HG03103 (cell line): ENCODE data around the gene CAPN15.
"Not testable (repeated sequence)": the region's sequence is repeated elsewhere in the genome, so short reads cannot be mapped to it uniquely, and the experiment has no call there.

ENCODE experiments used
- ATAC-seq: cut with Tn5 transposase; IDR thresholded peaks from one replicate; pipeline ENCODE4 v1.9.1; 2021; ENCODE audit warnings: low read depth; ENCODE audit not compliant: unreplicated experiment

CAPN15 gene

GRCh38 chr16:505479-506245 is 21.9 kb upstream of the CAPN15 start:
- ATAC-seq = no peak

DNA sequence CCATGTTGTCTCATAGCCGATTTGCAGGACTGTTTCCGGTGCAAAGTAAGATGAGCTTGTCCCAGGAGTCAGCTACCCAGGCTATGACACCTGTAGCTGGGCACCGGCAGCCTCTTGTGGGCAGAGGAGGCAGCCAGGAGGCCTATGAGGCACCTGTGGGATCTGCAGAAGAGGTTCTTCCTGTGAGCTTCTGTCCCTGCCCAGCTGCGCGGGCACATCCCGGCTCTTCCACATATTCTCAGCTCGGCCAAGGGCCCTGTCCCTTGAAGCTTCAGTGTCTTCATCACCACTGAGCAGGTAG is 21.3 kb upstream of the CAPN15 start:
- no peak for ATAC-seq

- ATAC-seq = not testable (repeated sequence)
Observed at GRCh38 chr16:507527-507926, 20.0 kb upstream of the CAPN15 start.

DNA sequence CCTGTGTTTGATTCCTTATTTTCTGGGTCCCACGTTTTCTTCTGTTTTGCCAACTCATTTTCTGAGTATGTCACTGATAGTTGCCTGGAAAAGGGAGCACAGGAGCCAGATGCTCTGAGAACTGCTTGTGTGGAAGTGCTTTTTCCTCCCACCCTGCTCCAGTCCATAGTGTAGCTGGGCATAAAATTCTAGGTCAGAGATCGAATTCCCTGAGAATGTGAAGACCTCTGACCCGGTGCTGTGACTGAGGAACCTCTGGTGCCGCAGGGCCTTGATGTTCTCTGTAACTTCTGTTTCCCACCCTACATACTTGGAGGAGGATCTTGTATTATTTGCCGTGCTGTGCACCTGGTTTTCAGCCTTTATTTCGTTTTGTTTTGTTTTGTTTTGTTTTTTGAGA is 19.5 kb upstream of the CAPN15 start:
- no peak for ATAC-seq

- ATAC-seq = no peak
Observed at GRCh38 chr16:508884-509736, 18.4 kb upstream of the CAPN15 start.

DNA sequence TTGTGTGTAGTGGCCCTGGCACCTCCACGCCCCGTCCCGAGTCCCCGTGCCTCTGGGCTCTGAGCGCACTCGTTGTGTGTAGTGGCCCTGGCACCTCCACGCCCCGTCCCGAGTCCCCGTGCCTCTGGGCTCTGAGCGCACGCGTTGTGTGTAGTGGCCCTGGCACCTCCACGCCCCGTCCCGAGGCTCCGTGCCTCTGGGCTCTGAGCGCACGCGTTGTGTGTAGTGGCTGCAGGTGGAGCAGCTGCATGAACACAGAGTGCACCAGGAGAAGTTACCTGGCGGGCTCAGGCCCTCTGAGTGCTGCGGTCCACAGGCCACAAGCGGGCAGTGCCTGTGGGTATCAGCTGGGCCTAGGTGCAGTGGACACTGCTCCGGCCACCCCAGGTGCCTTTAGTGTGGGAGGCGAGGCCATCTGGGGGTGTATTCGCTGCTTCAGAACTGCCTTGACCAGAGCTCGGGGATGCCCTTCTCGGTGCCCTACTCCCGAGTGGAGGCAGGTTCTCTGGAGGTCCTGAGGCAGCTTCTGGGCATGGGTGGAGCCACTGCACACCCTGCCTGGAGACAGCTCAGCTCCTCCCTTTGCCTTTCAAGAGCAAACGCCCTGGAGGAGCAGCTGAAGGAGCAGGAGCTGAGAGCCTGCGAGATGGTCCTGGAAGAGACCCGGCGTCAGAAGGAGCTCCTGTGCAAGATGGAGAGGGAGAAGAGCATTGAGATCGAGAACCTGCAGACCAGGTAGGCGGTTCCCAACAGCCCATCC is 17.3 kb upstream of the CAPN15 start:
- ATAC-seq = no peak

DNA sequence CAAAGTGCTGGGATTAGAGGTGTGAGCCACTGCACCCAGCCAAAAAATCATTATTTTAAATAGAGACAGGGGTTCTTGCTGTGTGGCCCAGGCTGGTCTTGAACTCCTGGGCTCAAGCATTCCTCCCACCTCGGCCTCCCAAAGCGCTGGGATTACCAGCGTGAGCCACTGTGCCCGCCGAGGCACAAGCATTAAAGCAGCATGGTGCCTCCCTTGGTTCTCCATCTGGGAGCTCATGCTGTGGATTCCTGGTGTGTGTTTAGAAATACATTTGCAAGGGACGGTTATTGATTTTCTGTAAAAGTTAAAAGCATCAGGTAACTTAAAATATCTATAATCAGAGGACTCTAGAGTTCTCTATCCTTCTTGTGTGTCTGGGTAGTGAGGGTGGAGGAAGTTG is 14.7 kb upstream of the CAPN15 start:
- no peak for ATAC-seq

- ATAC-seq = no peak
Observed at GRCh38 chr16:513950-514349, 13.6 kb upstream of the CAPN15 start.

DNA sequence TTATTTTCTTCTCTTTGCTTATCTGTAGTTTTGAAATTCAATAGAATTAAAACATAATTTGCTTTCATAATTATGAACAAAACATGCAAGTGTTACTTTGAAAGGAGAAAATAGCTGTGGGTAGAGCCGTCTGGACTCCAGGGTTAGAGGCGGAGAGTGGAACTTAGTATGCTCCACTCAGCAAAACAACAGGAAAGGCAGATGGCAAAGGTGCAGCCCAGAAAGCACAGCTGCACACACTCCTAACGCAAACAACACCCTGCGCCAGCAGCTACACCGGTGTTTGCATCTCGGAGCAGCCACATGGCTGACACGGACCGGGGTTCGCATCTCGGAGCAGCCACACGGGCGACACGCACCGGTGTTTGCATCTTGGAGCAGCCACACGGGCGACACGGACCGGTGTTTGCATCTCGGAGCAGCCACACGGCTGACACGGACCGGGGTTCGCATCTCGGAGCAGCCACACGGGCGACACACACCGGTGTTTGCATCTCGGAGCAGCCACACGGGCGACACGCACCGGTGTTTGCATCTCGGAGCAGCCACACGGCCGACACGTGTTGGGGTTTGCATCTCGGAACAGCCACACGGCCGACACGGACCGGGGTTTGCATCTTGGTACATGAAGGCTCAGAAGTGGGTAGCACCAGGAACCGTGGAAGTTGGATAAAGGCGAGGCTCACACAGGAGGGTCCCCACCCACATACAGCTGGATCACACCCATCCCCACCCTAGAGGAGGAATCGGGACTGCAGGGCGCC is 12.2 kb upstream of the CAPN15 start:
- ATAC-seq = no peak

GRCh38 chr16:515939-516226 is 11.6 kb upstream of the CAPN15 start:
- no peak for ATAC-seq

- no peak for ATAC-seq
Observed at GRCh38 chr16:516301-516700, 11.2 kb upstream of the CAPN15 start.

DNA sequence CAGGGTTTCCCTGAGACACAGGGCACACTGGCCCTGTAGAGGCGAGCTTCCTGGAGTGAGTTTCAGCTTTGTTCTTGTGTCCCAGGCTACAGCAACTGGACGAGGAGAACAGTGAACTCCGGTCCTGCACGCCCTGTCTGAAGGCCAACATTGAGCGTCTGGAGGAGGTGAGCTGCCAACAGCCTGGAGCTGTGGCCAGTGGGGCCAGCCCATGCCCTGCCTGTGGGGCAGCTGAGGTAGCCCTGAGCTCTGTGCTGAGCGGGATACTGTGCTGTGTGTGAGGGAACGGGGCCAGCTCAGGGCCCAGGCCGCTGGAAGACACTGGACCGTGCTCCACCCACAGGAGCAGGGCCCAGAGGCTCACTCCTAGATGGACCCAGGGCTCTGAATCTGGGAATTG is 8.7 kb upstream of the CAPN15 start:
- ATAC-seq = no peak

- ATAC-seq = no peak
Observed at GRCh38 chr16:519425-519824, 8.1 kb upstream of the CAPN15 start.

DNA sequence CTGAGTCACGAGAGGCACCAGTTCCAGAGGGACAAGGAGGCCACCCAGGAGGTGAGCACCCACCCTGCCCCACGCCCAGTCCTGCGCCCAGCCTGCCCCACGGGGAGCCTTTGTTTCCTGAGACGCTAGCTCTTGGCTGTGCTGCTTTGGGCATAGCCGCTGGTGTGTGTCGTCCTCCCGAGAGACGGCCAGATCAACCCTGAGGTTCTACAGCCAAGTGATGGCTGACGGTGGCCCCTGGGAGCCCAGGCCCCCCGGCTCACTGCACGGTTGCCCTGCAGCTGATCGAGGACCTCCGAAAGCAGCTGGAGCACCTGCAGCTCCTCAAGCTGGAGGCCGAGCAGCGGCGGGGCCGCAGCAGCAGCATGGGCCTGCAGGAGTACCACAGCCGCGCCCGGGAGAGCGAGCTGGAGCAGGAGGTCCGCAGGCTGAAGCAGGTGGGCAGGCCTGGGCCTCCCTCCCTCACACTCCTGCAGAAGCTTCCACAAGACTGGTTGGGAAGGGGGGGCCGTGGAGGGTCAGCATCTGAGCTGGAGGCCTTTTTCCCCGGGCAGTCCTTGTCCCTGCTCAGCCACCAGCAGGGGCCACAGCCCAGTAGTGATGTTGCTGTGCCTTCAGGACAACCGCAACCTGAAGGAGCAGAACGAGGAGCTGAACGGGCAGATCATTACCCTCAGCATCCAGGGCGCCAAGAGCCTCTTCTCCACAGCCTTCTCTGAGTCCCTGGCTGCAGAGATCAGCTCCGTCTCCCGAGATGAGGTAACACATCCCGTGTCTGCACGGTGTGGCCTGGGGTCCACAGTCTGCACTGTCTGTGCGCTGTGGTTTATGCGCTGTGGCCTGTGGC is 7.4 kb upstream of the CAPN15 start:
- no peak for ATAC-seq

DNA sequence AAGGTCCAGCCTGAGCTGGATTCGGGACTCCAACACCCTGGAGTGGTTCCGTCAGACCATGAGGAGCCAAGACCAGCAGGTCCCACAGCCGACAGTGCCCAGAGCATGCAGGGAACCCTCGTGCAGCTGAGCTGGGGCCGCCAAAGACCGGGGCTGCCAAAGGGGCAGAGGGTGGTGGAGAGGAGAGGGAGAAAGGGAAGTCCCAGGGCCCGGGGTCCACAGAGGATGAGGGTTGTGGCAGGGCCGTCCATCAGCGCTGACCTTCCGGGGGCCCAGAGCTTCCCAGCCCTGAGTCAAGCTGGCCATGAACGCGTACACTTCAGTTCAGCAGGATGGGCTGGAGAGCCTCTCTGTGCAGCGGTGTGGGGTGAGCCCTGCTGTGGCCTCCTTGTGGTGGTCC is 6.7 kb upstream of the CAPN15 start:
- no peak for ATAC-seq

DNA sequence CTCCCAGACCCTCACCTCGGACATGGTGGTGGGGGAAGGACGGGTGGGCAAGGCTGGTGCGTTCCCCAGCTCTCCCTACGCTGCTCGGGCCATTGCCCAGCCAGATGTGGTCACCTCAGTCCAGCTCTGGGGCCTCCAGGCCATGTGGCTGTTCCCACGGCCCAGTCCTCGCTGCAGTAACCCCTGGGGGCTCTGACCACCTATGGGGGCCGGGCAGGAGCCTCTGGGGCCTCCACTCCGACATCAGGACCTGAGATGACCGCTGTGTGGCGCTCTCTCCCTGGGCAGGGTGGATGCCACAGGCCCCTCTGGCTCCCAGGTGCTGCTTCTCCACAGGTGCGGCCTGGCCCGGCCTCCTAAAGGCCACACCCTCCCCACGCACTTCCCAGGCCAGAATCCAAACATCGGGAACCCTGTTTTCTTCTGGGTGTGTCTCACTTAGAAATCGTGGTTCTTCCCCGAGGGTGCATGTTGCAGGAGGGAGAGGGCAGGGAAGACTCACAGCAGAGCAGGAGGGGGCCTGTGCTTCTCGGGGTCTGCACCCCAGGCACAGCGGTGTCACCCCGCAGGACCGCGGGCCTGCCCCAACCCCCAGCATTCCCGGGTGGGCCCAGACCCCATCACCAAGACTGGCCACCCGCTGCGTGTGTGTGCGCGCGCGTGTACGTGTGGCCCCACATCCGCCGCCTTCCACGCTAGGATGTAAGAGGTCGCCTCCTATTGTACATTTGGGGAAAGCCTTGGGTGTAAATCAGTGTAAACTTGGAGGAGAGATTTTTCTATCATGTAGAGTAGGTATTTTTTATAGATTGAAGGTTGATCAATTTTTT is 5.9 kb upstream of the CAPN15 start:
- no peak for ATAC-seq

DNA sequence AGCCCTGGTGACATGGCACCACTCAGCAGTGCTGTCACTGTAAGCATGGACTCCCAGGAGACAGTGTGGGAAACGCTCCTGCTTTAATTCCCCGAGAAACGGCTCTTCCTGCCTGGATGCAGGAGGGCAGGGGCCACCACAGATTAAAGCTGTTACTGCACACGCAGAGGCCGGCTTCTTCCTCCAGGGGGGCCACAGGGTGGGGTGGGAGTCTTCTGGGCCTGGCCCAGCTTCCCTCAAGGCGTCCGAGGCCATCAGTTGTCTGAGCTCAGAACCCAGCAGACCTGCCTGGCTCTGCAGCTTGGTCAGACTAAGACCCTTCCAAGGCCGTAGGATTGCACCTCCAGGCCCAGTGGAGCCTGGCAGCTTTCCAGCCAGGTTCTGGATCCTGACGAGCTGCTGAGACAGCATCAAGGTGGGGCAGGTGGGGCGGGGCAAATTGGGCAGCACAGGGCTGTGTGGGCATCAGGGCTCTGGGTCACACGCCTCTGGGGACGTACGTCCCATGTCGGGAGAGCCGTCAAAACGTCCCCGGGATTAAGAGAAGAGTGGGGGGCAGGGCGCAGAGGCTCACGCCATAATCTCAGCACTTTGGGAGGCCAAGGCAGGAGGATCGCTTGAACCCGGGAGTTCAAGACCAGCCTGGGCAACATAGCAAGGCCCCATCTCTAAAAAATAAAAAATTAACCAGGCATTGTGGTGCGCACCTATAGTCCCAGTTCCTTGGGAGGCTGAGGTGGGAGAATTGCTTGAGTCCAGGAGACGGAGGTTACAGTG is 5.0 kb upstream of the CAPN15 start:
- no peak for ATAC-seq

- no peak for ATAC-seq
Observed at GRCh38 chr16:523097-523741, 4.3 kb upstream of the CAPN15 start.
